Retina (tissue), 1 donor: Measurements from ENCODE around the gene EPHB1.

Source experiments
- DNase-seq: peaks from one replicate; pipeline ENCODE4 v3.0.0-alpha.2; 2016

Gene EPHB1

GRCh38 chr3:134810052-134810435 lies 15.0 kb downstream of the EPHB1 start:
- no peak for DNase-seq

GRCh38 chr3:134810850-134811249 lies 15.8 kb downstream of the EPHB1 start:
- no peak for DNase-seq

GRCh38 chr3:134813618-134814017 lies 18.6 kb downstream of the EPHB1 start:
- DNase-seq, result no peak

- DNase-seq, result no peak
Measured at GRCh38 chr3:134815519-134815918, 20.5 kb downstream of the EPHB1 start.

GRCh38 chr3:134816623-134817022 lies 21.6 kb downstream of the EPHB1 start:
- DNase-seq, result no peak

GRCh38 chr3:134817297-134817696 lies 22.2 kb downstream of the EPHB1 start:
- DNase-seq, result no peak

GRCh38 chr3:134820994-134821393 lies 25.9 kb downstream of the EPHB1 start:
- no peak for DNase-seq

- DNase-seq, result no peak
Measured at GRCh38 chr3:134822090-134822489, 27.0 kb downstream of the EPHB1 start.

- DNase-seq, result no peak
Measured at GRCh38 chr3:134823679-134824078, 28.6 kb downstream of the EPHB1 start.

- DNase-seq, result no peak
Measured at GRCh38 chr3:134824791-134825190, 29.7 kb downstream of the EPHB1 start.

- no peak for DNase-seq
Measured at GRCh38 chr3:134827213-134827612, 32.2 kb downstream of the EPHB1 start.

GRCh38 chr3:134829721-134830120 lies 34.7 kb downstream of the EPHB1 start:
- DNase-seq, result no peak

- no peak for DNase-seq
Measured at GRCh38 chr3:134832585-134832984, 37.5 kb downstream of the EPHB1 start.

GRCh38 chr3:134833453-134834163 lies 38.5 kb downstream of the EPHB1 start:
- DNase-seq, result no peak

- no peak for DNase-seq
Measured at GRCh38 chr3:134836921-134837320, 41.9 kb downstream of the EPHB1 start.

GRCh38 chr3:134838599-134838998 lies 43.5 kb downstream of the EPHB1 start:
- no peak for DNase-seq

GRCh38 chr3:134839422-134839821 lies 44.4 kb downstream of the EPHB1 start:
- DNase-seq, result no peak

GRCh38 chr3:134839990-134840389 lies 44.9 kb downstream of the EPHB1 start:
- no peak for DNase-seq

GRCh38 chr3:134840459-134840858 lies 45.4 kb downstream of the EPHB1 start:
- DNase-seq, result no peak

GRCh38 chr3:134846084-134846483 lies 51.0 kb downstream of the EPHB1 start:
- no peak for DNase-seq

- DNase-seq, result no peak
Measured at GRCh38 chr3:134846911-134847317, 51.9 kb downstream of the EPHB1 start.

- no peak for DNase-seq
Measured at GRCh38 chr3:134847349-134847748, 52.3 kb downstream of the EPHB1 start.

GRCh38 chr3:134849561-134849960 lies 54.5 kb downstream of the EPHB1 start:
- no peak for DNase-seq

GRCh38 chr3:134850761-134851160 lies 55.7 kb downstream of the EPHB1 start:
- DNase-seq, result no peak

GRCh38 chr3:134852132-134852531 lies 57.1 kb downstream of the EPHB1 start:
- DNase-seq, result no peak
